Nucleus accumbens (tissue), 56 donors: ENCODE results near the gene GNAT1.

Experiments used
- DNase-seq, 56 donors: peaks; one replicate each; lab custom pipeline; 2025; lab: John Stamatoyannopoulos, UW

GNAT1 gene

GRCh38 chr3:50190936-50191660, at the start of gene GNAT1:
Gene GNAT1 (plus strand): TSS chr3:50191610. CDS start chr3:50191726, 116 bp downstream.
- no peak for DNase-seq

- DNase-seq: no peak
These were observed 45.0 kb upstream of the GNAT1 start for GRCh38 chr3:50146316-50146901.

- DNase-seq: no peak
These were observed 44.4 kb upstream of the GNAT1 start for GRCh38 chr3:50147016-50147415.

- DNase-seq: no peak
These were observed 44.0 kb upstream of the GNAT1 start for GRCh38 chr3:50147447-50147846.

GRCh38 chr3:50147861-50148260, 43.5 kb upstream of the GNAT1 start:
- no peak for DNase-seq

- no peak for DNase-seq
These were observed 41.0 kb upstream of the GNAT1 start for GRCh38 chr3:50150404-50150750.

GRCh38 chr3:50150863-50151686, 40.3 kb upstream of the GNAT1 start:
- DNase-seq: no peak

GRCh38 chr3:50151728-50152127, 39.7 kb upstream of the GNAT1 start:
- no peak for DNase-seq

GRCh38 chr3:50153782-50154475, 37.5 kb upstream of the GNAT1 start:
- DNase-seq: no peak

- DNase-seq: peak in 1 of 56 donors; percentile 20
These were observed 37.0 kb upstream of the GNAT1 start for GRCh38 chr3:50154476-50154839.

GRCh38 chr3:50154840-50155490, 36.4 kb upstream of the GNAT1 start, which contains the start of gene SEMA3F:
Gene SEMA3F (plus strand): TSS chr3:50155324. CDS start chr3:50159623, 4,299 bp downstream.
- peak in 16 of 56 donors; percentile 5 to 58 (median 18) for DNase-seq

GRCh38 chr3:50155491-50155878, 35.9 kb upstream of the GNAT1 start:
- no peak for DNase-seq

- no peak for DNase-seq
These were observed 35.5 kb upstream of the GNAT1 start for GRCh38 chr3:50155891-50156290.

- peak in 2 of 56 donors; percentile 14 to 25 for DNase-seq
These were observed 34.6 kb upstream of the GNAT1 start for GRCh38 chr3:50156549-50157493.

- no peak for DNase-seq
These were observed 33.4 kb upstream of the GNAT1 start for GRCh38 chr3:50157827-50158529.

GRCh38 chr3:50158530-50159146, 32.8 kb upstream of the GNAT1 start:
- no peak for DNase-seq

GRCh38 chr3:50160561-50160983, 30.8 kb upstream of the GNAT1 start:
- DNase-seq: no peak

GRCh38 chr3:50161320-50161719, 30.1 kb upstream of the GNAT1 start:
- no peak for DNase-seq
